Prostate gland (tissue), 2 donors: ENCODE measurements around the gene FAM3B.

Source experiments
- POLR2A ChIP-seq: fragments of 450-650 bp; IDR thresholded peaks from one replicate; pipeline ENCODE4 v1.6.1; 2016; ENCODE audit warnings: antibody characterized with exemption, mild to moderate bottlenecking
- POLR2AphosphoS5 ChIP-seq: sonication (generic); formaldehyde crosslinking; IDR thresholded peaks from one replicate; pipeline ENCODE4 v1.6.1; 2017; ENCODE audit warnings: antibody characterized with exemption
- TF ChIP-seq, protein P1 (sequence below), 4 experiments: fragments of 200-600 bp in 2 of 4; fragments of 450-650 bp in 2 of 4; sonication (generic) in 2 of 4; IDR thresholded peaks; 1 replicate in 3 of 4; 2 replicates in 1 of 4; pipeline ENCODE4 v1.5.1; 2016 to 2019; ENCODE audit warnings: antibody characterized with exemption in 4 of 4, mild to moderate bottlenecking in 2 of 4, moderate library complexity in 2 of 4

DNA sequence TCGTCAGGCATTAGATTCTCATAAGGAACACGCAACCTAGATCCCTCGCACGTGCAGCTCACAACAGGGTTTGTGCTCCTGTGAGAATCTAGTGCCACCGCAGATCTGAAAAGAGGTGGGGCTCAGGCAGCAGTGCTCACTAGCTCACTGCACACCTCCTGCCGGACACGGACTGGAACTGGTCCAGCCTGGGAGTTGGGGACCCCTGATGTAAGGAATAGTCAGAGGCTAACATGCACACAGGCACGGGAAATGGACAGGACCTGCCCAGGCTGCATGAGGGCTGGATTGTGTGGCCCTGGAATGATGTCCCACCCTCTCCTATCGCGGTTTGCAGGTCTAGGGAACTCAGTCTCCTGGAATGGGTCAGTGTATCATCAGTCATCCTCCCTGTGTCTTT is 86.2 kb downstream of the FAM3B start:
- TF ChIP-seq, protein P1, sequence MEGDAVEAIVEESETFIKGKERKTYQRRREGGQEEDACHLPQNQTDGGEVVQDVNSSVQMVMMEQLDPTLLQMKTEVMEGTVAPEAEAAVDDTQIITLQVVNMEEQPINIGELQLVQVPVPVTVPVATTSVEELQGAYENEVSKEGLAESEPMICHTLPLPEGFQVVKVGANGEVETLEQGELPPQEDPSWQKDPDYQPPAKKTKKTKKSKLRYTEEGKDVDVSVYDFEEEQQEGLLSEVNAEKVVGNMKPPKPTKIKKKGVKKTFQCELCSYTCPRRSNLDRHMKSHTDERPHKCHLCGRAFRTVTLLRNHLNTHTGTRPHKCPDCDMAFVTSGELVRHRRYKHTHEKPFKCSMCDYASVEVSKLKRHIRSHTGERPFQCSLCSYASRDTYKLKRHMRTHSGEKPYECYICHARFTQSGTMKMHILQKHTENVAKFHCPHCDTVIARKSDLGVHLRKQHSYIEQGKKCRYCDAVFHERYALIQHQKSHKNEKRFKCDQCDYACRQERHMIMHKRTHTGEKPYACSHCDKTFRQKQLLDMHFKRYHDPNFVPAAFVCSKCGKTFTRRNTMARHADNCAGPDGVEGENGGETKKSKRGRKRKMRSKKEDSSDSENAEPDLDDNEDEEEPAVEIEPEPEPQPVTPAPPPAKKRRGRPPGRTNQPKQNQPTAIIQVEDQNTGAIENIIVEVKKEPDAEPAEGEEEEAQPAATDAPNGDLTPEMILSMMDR (IDR thresholded peaks at IDR 0.05), result no peak
- TF ChIP-seq POLR2A, result no peak
- no peak for TF ChIP-seq POLR2AphosphoS5
